ENCODE measurements around the gene MTRFR.
"Not testable (repeated sequence)": the region's sequence is repeated elsewhere in the genome, so short reads cannot be mapped to it uniquely, and the experiment has no call there.

Gene MTRFR

DNA sequence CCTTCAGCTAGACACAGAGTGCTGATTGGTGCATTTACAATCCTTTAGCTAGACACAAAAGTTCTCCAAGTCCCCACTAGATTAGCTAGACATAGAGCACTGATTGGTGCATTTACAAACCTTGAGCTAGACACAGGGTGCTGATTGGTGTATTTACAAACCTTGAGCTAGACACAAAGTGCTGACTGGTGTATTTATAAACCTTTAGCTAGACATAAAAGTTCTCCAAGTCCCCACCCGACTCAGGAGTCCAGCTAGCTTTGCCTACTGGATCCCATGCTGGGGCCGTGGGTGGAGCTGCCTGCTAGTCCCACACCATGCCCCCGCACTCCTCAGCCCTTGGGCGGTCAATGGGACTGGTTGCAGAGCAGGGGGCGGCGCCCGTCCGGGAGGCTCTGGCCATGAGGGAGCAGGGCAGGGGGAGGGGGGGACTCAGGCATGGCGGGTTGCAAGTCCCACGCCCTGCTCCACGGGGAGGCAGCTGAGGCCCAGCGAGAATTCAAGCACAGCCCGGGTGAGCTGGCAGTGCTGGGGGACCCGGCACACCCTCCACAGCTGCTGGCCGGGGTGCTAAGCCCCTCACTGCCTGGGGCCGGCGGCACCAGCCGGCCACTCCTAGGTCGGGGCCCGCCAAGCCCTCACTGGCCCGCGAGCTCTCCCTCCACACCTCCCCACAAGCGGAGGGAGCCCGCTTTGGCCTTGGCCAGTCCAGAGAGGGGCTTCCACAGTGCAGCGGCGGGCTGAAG is 15.9 kb downstream of the MTRFR start:
- in situ Hi-C loops (cut with MboI; ENCODE audit: low sequenced_read_pairs), result not testable (repeated sequence)

DNA sequence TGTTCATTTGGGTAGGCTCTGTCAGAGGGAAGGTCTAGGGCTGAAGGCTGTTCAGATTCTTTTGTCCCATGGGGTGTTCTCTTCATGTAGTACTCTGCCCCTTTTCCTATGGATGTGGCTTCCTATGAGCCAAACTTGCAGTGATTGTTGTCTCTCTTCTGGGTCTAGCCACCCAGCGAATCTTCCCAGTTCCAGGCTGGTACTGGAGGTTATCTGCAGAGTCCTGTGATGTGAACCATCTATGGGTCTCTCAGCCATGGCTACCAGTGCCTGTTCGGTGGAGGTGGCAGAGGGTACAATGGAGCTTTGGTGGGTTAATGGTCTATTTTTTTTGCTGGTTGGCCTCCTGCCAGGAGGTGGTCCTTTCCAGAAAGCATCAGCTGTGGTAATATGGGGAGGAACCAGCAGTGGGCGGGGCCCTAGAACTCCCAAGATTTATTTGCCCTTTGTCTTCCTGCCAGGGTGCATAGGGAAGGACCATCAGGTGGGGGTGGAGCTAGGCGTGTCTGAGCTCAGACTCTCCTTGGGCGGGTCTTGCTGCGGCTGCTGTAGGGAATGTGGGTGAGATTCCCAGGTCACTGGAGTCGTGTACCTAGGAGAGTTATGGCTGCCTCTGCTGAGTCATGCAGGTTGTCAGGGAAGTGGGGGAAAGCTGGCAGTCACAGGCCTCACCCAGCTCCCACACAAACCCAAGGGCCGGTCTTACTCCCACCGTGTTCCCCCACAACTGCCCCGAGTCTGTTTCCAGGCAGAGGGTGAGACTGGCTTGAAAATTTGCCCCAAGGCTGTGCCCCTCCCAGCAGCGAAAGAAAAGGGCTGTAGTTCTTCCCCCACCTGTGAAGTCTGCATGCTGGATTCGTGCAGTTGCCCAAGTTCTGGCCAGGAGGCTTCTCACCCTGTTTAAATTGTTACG is 17.5 kb downstream of the MTRFR start:
- in situ Hi-C loops (cut with MboI; ENCODE audit: low sequenced_read_pairs), result no loop called here

DNA sequence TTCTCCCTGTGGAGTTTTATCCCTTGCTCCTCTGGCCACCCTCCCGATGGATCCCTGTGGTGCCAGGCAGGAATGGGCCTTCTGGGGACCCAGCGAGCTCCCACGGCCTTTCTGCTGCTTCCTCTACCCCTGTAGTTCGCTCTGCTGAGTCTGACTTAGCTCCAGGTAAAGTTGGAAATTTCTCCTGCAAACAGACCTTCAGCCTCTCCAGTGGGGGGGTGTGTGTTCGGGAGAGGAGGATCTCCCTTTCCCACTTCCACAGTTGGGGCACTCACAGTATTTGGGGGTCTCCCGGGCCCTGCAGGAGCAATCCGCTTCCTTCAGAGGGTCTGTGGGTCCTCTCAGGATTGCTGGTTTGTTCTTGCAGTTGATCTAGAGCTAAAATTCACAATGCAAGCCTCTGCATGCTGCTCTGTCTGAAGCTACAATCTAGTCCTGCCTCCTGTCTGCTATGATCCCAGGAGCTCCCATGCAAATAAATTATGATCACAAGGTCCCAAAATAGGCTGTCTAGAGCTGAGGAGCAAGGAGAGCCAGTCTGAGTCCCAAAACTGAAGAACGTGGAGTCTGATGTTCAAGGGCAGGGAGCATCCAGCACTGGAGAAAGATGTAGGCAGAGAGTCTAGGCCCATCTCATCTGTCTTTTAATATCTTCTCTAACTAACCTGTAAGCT is 18.3 kb downstream of the MTRFR start:
- in situ Hi-C loops (cut with MboI; ENCODE audit: low sequenced_read_pairs), result no loop called here

DNA sequence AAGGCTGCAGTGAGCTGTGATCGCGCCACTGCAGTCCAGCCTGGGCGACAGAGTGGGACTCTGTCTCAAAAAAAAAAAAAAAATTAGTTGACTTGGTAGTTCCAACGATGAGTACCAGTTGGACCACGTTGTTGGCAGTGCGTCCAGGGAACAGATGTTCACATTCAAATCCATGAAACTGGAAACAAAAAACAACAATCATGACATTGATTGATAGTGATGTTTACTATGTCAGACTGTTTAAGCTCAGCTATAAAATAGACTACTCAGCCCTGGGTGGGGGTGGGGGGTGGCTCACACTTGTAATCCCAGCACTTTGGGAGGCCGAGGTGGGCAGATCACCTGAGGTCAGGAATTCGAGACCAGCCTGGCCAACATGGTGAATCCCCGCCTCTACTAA is 19.1 kb downstream of the MTRFR start:
- in situ Hi-C loops (cut with MboI; ENCODE audit: low sequenced_read_pairs), result not testable (repeated sequence)

DNA sequence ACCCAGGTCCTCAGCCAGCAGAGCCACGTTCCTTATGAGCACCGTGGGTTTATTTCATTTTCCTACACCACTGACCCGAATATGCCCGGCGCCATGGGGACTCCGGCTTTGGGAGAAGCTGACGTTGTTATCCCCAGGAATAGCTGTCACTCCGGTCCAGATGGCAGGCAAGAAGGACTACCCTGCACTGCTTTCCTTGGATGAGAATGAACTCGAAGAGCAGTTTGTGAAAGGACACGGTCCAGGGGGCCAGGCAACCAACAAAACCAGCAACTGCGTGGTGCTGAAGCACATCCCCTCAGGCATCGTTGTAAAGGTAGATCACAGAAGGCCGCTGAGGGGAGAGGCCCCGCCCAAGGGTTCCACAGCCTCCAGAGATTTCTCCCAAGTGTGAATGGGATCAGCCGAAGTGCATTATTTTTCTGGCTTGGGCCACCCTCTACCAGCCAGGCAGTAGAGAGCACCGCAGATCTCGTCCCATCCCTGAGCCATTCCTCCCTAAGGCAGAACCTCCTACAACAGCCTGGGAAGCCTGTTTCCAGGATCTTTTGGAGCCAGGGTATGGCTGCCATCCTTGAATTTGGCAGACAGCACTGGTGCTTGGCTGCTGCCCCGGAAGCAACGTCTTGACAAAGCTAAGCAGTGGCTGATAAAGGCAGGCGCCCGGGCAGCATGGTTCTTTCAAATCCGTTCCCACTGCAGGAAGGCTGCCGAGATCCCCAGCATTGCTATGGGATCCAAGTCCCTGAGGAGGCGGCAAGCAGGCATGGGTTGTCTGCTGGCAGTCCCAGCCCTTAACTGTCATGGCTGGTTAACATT is 20.6 kb downstream of the MTRFR start:
- in situ Hi-C loops (cut with MboI; ENCODE audit: low sequenced_read_pairs), result no loop called here

DNA sequence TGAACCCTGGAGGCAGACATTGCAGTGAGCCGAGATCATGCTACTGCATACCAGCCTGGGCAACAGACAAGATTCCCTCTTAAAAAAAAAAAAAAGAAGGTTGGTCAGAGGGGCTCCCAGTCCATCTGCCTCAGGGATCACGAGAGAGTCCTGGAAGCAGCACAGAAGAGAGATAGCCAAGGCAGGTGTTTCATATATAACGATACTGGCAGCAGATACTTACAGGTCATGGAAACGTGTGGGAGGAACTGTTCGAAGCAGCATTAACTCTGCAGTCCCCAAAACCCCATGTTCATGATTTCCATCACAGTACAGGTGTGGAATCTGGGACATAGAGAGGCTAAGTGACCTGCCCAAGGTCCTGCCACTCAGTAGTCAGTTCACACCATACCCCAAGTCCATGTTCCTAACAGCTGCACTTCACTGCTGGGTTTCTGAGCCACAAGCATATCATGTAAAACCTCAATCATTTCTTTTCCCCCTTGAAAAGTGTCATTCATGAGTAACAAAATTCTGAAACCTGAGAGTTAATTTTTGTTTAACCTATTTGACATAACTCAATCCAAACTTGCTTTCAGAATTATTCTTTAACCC is 21.7 kb downstream of the MTRFR start:
- in situ Hi-C loops (cut with MboI; ENCODE audit: low sequenced_read_pairs), result no loop called here

DNA sequence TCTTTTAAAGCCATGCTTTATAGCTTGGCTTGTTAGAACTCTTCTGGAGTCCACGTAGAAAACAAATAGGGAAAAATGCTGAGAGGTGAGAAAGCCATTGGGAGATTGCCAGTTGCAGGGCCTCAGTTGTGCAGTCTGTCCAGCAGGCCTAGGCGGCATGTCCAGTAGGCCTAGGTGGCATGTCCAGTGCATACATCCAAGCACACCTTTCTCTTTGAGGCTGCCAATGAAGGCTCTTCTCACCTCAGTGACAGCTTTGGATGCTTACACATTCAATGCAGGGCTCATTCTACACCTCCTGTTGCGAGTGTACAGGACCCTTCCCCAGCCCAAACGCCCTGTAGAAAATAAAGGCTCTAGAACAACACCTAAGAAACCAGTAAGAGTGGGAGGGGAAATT is 25.4 kb downstream of the MTRFR start:
- in situ Hi-C loops (cut with MboI; ENCODE audit: low sequenced_read_pairs), result no loop called here

DNA sequence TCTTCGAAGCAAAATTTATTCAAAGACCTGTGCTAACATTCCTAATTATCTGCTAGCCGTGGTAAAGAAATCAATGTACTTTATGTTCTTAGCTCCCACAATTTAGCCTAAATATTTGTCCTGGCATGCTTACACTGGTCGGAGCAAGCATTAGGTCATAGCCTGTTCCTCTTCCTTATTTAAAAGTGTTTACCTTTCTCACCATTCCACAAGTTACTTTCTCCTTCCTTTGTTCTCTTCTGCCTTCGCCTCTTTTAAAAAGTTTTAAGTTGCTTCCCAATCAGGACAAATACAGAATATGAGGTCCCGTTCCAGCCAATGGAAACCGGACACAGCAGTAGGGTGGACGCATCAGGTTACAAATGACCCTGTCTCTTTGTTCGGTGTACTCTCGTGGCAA is 26.8 kb downstream of the MTRFR start:
- in situ Hi-C loops (cut with MboI; ENCODE audit: low sequenced_read_pairs), result no loop called here

DNA sequence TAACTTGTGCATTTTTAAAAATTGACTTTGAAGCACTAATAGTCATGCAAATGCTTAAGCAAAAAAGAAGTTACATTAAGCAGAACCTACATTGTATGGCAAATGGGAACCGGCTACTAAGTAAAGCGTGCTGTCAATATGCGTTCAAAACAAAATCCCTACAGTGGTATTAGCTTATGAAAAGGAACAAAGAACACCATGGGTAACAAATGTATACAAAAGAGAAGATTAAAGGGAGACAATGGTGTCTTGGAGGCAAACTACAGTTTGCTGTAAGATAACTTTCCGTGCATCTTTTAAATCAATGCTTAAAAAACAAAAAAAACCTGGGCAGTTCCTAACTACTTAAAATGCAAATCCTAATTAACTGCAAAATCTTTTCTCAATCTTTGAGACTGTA is 28.0 kb downstream of the MTRFR start:
- in situ Hi-C loops (cut with MboI; ENCODE audit: low sequenced_read_pairs), result no loop called here

DNA sequence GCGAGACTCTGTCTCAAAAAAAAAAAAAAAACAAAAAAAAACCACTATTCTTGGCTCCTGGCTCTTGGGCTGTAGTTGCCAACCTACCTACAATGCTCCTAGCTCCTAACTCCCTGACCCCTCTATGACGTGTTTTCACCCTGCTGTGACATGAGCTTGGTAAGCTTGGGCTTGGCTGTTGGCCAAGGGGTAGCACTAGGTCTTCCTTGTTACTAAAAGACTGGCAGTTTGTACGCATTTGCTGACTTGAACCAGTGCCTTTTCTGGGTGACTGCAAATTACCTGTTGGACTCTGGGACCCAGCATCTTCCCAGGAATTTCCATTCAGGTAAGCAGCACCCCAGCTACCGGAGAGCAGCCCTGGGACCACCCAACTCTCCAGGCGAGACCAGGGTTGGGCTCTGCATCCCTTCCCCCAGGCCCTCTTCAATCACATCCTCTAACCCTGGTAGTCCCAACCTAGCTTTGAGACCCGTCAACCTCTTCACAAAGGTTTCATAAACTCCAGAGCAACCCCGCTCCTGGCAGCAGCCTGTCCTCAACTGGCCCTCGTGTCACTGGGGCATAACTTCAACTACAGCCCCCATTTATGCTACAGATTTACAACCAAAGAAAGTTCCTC is 30.1 kb downstream of the MTRFR start:
- in situ Hi-C loops (cut with MboI; ENCODE audit: low sequenced_read_pairs), result no loop called here

DNA sequence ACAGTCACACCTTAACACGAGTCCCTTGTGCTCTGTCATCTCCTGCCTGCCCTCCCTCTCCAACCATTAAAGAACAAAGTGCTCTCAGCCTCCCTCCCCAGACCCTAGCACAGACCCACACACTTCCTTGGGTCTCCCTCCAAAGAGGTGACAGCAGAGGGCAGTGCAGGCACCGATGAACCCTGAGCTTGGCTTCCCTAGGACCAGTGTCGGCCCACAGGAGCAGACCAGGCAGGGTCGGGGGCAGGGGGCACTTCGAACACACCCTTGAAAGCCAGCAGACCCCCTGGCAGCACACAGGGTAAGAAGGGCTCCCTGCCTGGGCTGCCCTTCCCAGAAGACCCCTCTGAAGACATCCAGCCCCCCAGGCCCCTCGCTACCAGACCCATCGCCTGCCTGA is 31.4 kb downstream of the MTRFR start:
- in situ Hi-C loops (cut with MboI; ENCODE audit: low sequenced_read_pairs), result no loop called here

DNA sequence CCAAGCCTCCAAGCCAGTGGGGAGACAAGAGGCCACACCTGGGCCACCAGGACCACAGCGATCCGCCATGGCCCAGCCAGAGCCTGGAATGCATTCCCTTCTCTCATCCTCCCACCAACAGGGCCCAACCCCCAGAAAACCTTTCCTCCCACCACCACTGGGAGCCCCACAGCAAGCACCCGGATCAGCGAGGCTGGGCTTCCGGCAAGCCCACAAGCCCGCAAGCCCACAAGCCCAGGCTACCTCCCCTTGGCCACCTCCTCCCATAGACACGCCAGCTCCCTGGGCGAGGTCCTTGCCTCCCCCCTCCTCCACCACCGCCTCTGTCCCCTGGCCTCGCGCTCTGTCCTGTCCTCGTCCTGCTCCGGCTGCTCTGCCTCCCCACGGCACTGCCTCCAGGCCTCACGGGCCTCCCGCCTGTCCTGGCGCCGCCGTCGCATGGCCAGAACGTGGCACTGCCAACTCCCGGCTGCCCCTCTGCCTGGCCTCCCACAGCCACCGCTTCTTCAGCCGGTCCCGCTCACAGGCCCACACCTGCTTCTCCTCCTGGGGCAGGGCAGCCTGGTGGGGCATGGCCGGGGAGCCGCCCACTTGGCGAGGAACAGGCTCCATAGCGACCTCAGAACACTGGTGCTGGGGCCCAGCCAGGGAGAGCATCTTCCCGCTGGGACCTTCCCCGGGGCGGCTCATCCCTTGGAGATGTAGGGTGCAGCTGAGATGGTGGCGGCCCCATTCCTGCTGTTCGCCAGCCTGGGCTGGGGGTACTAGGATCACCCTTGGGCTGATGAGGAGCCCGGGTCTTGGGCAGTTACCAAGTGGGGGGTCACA is 32.8 kb downstream of the MTRFR start:
- in situ Hi-C loops (cut with MboI; ENCODE audit: low sequenced_read_pairs), result no loop called here

DNA sequence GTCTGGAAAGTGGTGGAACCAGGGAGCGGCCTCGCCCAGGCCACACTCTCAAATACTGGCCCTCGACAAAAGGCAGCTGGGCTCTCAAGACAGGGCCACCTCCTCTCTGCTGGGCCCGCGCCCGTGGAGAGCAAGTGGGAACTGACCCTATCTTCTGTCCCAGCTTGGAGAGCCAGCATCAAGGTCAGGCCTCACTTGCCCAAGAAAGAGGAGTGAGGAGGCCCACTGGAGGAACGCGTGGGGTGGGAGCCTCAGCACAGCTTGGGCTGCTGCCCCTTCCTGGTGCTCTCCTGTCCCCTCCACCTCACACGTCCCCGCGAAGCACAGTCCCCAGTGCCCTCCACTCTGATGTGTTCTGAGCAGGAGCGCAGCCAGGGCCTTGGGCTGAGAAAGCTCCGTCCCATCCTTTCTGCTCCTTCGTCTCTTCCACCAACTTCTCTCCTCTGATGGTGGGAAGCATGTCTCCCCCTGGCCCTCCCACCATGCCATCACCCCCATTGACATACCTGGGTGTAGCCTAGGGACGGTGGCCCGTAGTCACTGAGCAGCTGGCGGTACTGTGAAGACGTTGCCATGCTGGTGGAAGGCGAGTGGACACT is 33.5 kb downstream of the MTRFR start:
- in situ Hi-C loops (cut with MboI; ENCODE audit: low sequenced_read_pairs), result no loop called here

DNA sequence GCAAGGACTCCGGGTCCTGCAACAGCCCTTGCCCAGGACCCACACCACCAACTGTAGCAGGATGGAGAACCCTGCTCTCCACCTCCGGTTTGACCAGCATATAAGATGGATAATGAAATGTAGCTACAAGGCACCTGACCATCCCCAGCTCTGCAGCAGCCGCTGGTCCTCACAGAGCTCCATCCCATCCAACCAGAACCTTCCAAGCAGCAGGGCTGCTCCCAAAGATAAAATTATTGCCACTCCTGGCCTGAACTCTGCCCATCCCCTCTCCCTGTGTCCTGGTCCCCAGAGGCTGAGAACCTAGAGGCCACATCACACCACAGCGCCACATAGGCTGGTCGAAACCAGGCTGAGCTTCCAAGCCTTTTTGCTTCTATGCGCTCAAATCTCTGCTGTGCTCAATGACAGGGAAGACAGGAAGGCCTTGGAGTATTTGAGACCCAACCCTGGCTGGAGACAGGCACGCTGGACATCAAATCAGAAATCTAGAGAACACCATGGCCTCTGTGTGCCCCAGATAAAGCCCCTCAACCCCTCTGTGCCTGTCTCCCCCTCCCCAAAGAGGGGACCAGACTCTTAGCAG is 34.2 kb downstream of the MTRFR start:
- in situ Hi-C loops (cut with MboI; ENCODE audit: low sequenced_read_pairs), result no loop called here

DNA sequence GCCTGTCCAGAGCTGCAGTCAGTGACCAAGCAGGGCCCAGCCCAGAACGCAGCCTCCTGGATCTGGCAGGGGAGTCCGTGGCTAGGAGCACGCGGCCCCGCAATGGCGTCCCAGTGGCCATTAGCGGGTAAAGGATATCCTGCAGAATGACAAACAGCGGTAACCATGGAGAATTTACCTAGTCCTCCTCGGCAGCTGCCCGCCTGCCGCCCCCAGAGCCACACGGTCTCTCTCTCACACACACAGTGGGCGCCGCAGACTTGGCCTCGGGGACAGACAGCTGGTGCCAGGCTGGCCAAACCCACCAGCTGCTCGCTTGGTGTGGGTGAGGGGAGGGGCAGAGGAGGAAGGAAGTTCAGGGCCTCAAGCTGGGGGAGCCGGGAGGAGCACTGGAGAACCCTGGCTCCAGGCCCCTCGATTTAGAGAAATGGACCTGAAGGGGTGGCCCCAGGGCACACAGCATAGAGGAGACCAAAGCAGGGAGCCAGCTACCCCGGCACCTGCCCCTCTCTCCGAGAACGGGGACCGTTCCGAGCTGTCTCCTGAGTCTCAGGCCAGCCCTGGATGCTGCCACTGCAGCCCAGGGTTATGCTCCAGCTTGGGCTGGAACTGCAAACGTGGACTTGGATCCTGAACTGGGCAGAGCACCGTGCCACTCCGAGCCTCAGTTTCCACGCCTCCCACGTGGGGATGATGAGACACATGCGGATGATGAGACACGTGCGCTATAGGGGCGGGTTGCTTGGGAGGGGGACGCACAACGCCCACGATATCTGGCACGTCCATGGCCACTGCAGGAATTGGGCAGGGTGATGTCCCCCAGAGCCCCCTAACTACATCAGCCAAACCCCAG is 35.0 kb downstream of the MTRFR start:
- in situ Hi-C loops (cut with MboI; ENCODE audit: low sequenced_read_pairs), result no loop called here

DNA sequence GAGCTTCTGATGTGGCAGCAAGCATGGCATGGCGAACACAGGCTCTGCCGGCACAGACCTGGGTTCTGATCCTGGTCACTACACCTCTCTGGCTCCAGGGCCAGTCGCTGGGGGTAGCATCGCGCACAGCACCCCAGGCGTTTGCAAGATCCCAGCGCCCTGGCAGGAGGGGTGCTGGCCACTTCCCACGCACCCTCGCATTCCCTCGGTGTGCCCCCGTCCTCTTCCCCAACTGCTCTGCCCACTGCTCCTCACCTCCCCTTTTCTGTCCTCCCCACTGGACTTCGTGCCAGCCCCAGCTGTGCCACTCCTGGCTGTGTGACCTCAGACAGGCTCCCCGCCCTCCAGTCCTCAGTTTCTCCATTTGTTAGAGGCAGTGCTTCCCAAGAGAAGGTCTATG is 35.6 kb downstream of the MTRFR start:
- in situ Hi-C loops (cut with MboI; ENCODE audit: low sequenced_read_pairs), result no loop called here

DNA sequence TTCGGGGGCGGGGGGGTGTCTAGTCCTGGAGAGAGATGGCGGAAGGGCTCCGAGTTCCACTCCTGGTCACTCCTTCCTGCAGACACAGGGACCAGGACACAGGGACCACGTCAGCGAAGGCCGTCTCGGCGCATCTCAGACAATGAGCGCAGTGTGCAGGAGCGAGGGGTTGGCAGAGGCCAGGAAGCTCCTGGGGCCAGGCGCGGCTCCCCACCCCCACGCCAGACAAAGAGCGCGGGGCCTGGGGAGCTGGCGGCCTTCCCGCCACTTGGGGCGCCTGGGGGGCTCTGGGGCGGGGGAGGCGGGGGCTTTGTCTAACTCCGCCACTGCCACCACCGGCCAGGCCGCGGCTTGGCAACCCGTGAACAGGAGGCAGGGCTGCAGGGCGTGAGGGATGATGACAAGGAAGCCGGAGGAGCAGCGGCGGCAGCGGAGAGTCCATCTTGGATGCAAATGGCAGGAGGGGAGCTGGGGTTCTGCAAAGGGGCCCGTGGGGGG is 36.2 kb downstream of the MTRFR start:
- in situ Hi-C loops (cut with MboI; ENCODE audit: low sequenced_read_pairs), result no loop called here
